Measurements from ENCODE around the gene COG5.
"Not testable (repeated sequence)": the region's sequence is repeated elsewhere in the genome, so short reads cannot be mapped to it uniquely, and the experiment has no call there.

COG5 gene

DNA sequence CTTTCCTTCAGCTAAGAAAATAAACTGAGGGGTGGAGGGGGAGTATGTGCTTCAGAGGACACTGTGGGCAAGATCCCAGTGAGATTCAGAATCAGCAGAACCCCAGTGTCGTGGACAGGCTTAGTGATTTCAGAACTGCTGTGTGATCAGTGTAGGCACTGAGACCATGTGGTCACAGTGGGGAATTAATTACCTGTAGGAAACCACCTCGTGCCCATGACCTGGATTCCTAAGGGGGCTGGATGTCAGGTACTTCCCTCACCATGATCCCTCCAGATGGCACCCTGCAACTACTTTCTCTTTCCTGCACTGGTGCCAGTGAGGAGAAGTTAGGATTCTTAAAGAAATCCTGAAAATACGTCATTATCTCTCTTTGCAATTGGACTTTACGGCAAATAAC is 330.5 kb downstream of the COG5 start:
- no peak for DNase-seq (ENCODE audit: low spot score)
- TF ChIP-seq, protein P1, sequence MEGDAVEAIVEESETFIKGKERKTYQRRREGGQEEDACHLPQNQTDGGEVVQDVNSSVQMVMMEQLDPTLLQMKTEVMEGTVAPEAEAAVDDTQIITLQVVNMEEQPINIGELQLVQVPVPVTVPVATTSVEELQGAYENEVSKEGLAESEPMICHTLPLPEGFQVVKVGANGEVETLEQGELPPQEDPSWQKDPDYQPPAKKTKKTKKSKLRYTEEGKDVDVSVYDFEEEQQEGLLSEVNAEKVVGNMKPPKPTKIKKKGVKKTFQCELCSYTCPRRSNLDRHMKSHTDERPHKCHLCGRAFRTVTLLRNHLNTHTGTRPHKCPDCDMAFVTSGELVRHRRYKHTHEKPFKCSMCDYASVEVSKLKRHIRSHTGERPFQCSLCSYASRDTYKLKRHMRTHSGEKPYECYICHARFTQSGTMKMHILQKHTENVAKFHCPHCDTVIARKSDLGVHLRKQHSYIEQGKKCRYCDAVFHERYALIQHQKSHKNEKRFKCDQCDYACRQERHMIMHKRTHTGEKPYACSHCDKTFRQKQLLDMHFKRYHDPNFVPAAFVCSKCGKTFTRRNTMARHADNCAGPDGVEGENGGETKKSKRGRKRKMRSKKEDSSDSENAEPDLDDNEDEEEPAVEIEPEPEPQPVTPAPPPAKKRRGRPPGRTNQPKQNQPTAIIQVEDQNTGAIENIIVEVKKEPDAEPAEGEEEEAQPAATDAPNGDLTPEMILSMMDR (IDR thresholded peaks at IDR 0.05; ENCODE audit: extremely low read depth, missing control alignments): no peak

DNA sequence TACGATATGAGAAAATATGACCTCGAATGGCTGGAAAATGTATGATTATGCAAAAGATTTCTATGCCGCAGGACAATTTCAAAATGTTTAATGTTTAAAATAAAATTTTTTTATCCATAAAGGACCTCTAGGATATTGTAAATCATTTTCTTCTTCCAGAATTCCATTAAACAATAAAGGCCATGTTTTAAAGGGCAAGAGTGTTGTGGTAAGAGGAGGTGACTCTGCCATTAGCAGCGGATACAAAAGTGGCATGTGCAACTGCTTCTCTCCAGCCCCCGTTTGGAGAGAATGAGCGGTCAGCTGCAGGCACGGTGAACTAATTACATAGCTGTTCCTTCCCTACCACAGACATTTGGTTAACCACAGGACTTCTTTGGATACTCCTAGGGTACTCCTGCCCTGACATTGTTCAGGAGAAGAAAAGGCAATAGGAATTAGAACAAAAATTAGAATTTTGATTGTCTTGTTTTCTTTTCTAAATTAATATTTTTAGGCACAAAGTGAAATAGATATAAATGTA is 331.1 kb downstream of the COG5 start:
- TF ChIP-seq, protein P1 (IDR thresholded peaks at IDR 0.05; ENCODE audit: extremely low read depth, missing control alignments): no peak
- DNase-seq (ENCODE audit: low spot score): no peak

DNA sequence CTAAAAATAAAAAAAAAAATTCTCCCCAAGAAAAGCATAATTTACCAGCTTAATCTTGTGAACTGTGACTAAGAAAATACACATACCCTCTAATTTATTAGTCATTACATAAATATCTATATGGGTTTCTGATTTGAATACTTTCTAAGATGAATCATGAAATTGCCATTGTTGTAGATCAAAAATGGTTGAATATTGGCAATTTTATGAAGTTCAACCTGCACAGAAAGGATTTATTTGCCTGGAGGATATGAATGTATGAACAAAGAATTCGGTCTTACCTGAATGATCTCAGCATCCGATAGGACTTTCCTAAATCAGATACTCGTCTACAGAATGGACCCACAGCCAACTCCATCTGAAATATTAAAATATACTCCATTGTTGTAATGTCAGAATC is 333.4 kb downstream of the COG5 start:
- DNase-seq (ENCODE audit: low spot score): no peak
- TF ChIP-seq, protein P1 (IDR thresholded peaks at IDR 0.05; ENCODE audit: extremely low read depth, missing control alignments): no peak

DNA sequence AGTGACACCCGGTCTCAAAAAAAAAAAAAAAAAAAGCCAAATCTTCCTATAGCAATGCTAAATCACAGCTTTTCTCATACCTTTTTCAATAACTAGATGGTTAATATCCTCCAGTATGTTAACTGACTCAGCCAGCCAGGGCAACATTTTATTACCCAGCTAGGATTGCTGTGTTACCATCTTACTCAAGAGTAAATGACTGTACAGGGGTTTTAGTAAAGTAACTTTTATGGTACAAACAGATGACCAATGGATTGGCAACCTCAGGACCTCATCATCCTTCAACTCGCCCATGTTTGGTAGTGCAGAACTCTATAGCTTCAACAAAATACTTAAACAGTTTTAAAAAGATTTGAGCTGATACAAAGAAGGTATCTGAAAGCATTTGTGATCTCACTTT is 335.4 kb downstream of the COG5 start:
- TF ChIP-seq, protein P1 (IDR thresholded peaks at IDR 0.05; ENCODE audit: extremely low read depth, missing control alignments): no peak
- DNase-seq (ENCODE audit: low spot score): no peak

DNA sequence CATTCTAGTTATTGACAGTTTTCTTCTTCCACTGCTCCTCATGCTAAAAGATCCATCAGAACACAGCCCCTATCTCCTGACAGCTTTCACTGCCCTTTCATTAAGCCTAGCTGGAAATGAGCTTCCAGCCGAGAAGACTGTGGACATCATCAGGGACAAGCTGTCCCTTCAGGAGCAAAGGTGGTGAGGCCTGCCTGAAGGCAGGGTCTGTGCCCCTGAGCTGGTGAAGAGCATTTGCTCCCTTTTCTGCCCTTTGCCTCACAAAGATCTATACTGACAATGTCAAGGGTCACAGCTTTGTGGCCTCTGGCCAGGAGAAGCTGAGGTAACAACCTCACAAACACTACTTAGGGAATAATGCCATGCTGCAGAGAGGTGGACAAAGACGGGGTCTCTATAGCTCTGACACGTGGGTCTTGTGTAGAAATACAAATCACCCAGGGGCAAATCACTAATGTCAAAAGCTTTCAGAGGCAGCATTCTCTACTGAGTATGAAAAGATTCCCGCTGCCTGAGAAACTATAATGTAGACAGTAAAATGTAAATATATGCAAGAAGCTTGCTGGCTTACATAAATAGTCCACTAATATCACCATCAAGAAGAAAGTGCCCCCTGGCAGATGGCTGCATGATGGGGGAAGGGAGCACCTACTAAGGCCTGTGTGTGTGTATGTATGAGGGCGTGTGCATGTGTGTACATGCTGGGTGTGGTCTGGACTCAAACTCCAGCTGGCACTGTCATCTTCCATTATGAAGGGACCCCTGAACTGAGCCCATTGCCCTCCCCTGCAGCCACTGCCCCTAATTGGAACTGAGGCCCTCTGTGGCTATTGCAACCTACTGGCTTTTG is 339.1 kb downstream of the COG5 start:
- TF ChIP-seq, protein P1 (IDR thresholded peaks at IDR 0.05; ENCODE audit: extremely low read depth, missing control alignments): no peak
- no peak for DNase-seq (ENCODE audit: low spot score)

DNA sequence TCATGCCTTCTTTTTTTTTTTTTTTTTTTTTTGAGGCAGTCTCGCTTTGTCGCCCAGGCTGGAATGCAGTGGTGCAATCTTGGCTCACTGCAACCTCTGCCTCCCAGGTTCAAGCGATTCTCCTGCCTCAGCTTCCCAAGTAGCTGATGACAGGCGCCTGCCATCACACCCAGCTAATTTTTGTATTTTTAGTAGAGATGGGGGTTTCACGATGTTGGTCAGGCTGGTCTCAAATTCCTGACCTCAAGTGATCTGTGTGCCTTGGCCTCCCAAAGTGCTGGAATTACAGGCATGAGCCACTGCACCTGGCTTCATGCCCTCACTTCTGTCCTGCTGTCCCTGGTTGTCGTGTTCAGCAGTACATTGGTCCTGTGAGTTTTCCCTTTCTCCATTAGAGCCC is 342.9 kb downstream of the COG5 start:
- not testable (repeated sequence) for DNase-seq (ENCODE audit: low spot score)

DNA sequence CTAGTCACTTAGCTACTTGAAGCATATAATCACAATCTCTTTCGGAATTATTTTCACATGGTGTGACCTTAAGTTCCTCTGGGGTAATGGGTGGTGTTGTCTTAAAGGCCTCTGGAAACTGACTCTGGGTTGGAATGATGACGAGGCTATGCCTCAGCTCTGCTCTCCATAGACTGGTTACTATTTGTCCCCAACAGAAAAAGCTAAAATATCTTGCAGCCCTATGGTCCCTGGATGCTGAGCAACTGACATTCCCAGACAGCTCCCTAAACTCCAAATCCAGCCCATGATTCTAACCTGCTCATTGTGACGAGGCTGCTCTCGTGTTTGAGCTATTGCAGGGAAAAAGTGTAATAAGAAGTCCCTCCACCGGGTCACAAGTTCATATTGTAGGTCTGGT is 343.4 kb downstream of the COG5 start:
- TF ChIP-seq, protein P1 (IDR thresholded peaks at IDR 0.05; ENCODE audit: extremely low read depth, missing control alignments): no peak
- DNase-seq (ENCODE audit: low spot score): no peak
